Anterior cingulate cortex (tissue), 58 donors: ENCODE data around the gene ABHD14A.

Experiments
- DNase-seq, 58 donors: peaks; one replicate each; lab custom pipeline; 2025; lab: John Stamatoyannopoulos, UW

The ABHD14A gene

DNA sequence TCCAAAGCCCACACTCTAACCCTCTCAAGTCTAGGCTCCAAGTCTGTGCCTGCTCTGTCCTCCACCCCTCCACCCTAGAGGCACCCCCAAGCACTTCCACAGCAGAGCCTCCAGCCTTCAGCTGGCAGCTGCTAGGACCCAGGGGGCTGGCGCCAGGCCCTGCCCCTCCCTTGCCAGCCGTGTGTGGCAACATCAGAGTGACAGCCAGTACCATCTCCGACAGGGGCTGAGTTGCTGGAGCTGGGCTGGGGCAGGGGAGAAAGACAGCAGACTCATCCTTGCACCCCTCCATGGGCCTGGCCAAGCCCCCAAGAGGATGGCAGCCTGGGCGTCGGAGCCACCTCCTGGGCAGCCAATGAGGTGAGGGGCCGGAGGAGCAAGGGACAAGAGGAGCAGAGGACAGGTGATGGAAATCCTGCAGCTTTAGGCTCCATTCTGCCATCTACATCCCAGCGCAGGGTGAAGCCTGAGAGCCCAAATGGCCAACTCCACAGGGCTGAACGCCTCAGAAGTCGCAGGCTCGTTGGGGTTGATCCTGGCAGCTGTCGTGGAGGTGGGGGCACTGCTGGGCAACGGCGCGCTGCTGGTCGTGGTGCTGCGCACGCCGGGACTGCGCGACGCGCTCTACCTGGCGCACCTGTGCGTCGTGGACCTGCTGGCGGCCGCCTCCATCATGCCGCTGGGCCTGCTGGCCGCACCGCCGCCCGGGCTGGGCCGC is 19.5 kb upstream of the ABHD14A start, which contains the start of gene GPR62:
GPR62 (plus strand) TSS at position 207 of the 718 bp plus-strand sequence; CDS start at position 479, 272 bp downstream.
- peak in 53 of 58 donors; percentile 19 to 92 (median 71) for DNase-seq

DNA sequence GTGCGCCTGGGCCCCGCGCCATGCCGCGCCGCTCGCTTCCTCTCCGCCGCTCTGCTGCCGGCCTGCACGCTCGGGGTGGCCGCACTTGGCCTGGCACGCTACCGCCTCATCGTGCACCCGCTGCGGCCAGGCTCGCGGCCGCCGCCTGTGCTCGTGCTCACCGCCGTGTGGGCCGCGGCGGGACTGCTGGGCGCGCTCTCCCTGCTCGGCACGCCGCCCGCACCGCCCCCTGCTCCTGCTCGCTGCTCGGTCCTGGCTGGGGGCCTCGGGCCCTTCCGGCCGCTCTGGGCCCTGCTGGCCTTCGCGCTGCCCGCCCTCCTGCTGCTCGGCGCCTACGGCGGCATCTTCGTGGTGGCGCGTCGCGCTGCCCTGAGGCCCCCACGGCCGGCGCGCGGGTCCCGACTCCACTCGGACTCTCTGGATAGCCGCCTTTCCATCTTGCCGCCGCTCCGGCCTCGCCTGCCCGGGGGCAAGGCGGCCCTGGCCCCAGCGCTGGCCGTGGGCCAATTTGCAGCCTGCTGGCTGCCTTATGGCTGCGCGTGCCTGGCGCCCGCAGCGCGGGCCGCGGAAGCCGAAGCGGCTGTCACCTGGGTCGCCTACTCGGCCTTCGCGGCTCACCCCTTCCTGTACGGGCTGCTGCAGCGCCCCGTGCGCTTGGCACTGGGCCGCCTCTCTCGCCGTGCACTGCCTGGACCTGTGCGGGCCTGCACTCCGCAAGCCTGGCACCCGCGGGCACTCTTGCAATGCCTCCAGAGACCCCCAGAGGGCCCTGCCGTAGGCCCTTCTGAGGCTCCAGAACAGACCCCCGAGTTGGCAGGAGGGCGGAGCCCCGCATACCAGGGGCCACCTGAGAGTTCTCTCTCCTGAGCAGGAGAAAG is 18.7 kb upstream of the ABHD14A start:
- peak in 46 of 58 donors; percentile 15 to 81 (median 63) for DNase-seq

DNA sequence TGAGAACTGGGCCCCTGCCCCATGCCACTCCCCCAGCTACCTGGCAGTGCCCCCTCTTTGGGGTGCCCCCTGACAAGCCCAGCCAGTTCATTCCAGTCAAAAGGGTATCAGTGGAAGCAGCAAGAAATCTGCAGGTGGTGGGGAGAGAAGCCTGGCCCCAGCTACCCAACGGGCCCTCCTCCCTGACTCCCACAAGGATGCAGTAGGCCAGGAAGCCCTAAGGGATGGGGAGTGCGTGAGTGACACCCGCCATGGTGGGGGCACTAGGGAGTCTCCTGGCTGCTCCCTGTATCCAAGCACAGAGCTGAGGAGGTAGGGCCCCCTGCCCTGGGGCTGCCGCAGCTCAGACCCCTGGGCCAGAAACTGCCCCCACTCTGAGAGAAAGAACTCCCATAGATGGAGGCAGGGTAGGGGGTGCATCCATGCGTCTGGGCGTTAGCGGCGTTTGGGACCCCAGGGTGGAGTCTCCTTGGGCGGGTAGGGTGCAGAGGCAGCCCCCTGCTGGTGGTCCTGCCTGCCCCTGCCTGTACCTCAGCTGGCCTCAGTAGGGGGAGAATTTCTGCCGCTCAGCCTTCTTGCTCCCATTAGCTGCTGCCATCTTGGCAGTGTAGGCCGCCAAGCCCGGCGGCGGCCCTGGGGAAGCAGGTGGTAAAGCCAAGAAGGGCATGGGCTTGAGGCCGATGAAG is 17.2 kb upstream of the ABHD14A start:
- DNase-seq = no peak

DNA sequence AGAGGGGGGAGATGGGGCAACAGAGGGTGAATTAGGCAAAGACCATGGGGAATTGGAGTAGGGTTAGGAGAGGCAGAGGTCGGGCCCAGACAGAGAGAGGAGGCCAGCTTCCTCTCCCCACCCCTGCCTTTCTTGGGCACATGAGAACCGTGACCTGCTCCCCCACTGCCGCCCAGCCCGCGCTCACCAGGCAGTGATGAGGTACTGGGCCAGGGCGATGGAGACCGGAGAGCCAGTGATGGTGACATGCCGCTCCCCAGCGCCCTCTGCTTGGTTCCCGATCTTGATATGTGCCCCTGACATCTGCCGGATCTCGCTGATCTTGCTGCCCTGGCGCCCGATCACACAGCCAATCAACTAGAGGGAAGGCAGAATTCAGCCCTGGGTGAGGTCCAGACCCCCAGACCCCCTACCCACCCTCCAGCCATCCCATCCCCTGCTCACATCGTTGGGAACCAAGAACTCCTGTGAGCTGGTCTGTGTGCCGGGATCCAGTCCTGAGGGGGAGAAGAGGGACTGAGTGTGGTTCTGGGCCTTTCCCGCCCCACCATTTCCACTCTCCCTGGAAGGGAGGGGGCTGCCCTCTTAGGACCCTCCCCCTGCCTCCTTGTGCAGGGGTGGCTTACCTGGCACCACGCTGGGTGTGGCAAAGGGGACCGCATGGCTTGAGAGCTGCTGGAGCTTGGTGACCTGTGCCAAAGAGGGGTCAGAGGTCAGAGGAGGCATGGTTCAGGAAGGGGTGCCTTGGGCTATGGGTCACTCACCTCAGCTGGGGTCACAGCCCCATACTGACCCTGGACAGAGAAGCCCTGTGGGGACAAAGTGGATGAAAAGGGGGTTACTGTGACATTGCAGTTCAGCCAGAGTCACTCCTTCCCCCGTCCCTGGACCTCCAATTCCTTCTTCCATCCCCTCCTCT is 16.0 kb upstream of the ABHD14A start:
- no peak for DNase-seq

DNA sequence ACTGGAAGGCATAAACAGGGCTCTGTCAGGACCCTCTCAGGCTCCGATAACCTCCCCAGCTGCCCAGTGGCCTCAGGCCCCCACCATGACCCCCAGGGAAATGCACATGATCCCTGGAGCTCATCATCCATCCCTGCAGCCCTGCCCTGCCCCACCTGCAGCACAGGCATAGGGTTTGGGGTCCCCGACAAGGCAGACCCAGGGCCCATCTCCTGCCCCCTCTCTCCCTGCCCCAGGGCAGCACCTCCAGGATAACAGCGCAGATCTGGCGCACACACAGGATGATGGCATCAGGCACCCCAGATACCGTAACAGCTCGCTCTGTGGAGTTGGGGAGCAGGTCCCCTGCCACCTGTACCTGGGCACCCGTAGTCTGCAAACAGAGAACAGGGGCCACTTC is 15.2 kb upstream of the ABHD14A start:
- DNase-seq = no peak

DNA sequence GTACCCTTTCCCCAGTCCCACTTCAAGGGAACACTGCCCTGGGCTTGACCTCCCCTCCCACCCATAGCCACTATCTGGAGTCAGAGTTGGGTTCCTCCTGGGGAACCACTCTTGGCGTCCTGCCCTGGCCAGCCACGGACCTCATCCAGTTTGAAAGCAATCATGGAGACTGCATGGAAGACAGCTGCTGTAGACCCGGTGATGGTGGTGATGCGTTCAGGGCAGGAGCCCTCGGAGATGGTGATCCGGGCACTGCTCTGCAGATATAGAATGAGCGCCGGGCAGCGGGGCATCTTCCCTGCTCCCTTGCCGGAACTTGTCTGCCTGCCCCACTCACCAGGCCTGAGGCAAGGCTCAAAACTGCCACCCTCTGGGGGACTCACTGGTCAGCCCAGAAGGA is 14.5 kb upstream of the ABHD14A start:
- no peak for DNase-seq

DNA sequence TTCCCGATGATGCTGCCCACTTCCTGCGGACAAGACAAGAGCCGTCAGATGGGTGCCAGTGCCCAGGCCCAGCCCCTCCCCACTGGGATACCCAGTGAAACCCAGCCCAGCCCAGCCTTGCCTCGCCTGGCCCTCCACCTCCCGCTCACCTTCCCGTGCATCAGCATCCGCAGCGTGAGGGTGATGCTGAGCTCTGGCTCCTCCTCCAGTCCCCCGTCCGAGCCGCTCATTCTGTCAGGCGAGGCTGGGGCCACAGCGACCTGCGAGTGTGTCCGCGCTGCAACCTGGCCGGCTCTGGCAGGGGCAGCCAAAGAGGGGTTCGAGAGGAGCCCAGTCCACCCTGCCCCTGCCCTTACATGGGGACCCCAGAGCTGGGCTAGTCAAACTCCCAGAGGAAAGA is 13.9 kb upstream of the ABHD14A start:
- no peak for DNase-seq

DNA sequence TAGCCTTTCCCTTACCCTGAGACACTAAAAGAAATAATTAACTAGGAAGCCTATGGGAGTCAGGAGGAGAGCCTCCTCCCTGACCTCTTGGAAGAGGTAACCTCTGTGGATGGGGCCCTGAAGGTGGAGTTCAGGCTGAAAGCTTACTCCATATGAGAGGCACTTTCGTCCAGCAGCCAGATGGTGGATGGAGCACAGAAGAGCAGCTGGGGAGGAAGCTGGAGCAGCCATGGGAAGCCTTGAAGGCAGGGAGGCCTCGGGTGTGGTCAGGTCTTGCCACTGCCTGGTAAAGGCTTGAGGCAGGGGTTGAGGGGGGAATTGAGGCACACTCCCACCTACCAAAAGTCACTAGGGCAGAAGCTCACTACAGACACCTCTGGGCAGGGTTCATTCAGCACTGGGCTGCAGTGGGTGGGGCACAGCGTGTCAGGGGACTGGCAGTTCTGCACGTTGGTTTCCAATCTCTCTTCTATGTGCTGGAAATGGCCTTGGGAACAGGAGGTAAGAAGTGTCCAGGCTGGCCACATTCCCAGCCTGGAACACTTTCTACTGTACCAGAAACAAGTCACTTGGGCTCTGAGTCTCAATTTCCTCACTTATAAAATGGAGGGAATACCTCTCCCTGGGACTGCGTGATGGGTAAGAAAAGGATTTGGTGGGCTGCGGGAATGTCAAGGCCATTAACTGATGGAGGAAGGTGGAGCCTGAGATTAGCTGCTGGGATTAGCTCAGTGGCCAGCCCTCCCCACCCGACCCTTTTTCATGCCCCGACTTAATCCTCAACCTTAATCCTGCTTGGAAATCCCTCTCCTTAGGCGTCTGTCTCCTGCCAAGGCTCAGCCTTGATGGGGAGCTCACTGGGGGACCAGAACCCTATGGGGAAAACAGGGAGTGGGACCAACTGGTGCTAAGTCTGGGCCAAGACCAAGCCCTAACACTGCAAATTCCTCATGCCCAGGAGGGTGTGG is 13.0 kb upstream of the ABHD14A start:
- DNase-seq = no peak

DNA sequence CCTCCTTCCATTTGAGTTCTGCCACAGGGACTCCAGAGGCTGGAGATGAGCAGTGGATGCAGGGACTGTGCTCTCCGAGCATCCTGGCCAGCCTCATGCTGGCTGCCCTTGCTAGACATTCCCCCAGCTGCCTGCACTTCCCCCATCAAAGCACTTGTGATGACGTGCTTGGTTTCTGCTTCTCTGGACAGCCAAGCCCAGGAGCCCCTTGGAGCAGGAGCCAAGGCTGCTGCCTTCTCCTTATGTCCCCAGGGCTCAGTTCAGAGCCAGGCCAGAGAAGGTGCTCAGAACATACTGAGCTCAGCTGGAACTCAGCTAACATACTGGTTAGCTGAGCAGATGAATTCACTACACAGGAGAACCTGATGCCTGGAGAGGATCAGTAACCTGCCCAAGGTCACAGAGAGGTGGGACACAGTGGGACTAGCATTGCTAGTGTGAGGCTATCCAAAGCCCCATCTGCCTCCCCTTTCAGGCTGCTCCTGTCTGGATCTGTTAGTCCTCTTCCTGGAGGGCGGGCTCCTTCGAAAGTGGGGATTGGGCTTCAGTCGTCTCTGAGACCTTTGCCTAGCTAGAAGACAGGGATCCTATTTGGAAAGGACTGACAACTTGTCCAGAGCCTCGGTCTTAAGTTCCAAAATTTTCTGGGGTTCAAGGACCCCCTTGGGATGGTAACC is 11.9 kb upstream of the ABHD14A start:
- DNase-seq = peak in 12 of 58 donors; percentile 6 to 47 (median 25)

DNA sequence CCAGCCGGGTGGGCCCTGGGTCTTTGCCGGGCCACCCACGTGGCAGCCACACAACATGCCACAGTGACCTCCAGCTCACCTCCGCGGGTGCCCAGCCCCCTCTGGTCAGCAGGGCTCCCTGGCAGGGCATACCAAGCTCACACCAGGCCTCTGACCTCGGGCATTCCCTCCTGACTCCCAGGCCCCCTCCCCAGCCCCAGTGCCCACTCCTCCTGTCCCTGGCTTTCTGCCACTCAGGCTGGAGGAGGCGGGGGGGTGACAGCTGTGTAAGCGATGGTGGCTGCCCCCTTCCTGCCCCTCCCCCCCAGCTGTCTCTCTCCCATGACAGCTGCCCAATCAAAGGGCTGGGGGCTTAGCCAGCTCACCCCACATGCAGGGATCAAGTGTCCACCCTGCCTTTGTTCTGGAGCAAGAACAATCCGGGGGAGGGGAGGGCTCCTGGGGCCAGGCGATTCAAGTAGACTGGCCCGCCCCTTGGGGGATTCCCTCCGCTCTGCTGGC is 10.9 kb upstream of the ABHD14A start:
- DNase-seq = peak in 32 of 58 donors; percentile 15 to 81 (median 38)

DNA sequence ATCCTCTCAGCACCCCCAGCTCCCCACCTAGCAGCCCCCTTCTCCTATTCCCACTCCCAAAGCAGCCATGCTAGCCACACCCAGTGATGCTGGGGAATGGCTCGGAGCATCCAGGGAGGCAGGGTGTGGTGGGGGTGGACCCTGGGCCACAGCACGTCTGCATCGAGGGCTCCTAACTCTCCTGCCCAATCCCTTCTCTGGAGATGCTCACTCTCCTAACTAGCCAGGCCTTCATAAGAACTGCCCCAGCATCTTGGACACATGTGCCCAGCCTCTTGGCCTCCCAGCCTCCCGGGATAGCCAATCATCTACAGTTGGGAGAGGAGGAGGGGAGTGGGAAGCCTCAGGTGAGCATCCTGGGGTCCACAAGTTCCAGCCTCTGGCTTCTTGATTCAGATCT is 10.3 kb upstream of the ABHD14A start:
- DNase-seq = no peak

DNA sequence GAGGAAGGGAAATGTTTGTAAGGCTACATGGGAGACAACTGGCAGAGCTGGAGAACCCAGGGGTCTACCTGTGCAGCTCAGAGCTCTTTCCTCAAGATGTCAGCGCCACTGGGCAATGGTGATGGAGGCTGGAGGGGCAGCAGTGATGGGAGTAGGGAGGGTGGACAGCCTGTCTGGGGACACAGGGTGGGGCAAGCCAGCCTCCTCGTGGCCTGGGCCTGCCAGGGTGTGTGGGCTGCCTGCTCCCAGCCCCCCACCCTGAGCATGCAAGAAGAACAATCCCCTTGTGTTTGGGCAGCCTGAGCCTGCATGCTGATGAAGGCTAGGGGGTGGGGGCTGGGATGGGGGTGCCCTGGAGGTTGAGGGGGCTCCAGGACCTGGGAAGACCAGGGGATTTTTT is 8.8 kb upstream of the ABHD14A start:
- peak in 51 of 58 donors; percentile 8 to 89 (median 63) for DNase-seq

DNA sequence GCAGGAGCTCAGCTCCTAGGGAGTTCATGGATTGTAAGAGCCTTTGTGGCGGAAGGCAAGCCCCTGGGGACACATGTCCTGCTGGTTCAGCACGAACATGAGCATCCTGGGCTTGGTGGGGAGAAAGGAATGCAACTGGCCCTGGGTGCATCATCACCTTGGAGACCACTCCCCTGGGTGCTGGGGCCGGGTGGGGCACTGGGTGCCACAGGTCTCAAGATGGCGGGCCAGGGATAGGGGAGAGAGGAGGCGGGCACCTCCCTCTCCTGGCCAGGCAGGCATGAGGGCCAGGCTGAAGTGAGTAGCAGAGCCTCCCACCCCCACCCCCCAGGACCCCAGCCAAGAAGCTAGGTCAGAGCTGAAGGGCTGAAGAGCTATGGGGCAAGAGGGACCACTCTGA is 8.4 kb upstream of the ABHD14A start:
- DNase-seq = peak in 10 of 58 donors; percentile 28 to 74 (median 46)

DNA sequence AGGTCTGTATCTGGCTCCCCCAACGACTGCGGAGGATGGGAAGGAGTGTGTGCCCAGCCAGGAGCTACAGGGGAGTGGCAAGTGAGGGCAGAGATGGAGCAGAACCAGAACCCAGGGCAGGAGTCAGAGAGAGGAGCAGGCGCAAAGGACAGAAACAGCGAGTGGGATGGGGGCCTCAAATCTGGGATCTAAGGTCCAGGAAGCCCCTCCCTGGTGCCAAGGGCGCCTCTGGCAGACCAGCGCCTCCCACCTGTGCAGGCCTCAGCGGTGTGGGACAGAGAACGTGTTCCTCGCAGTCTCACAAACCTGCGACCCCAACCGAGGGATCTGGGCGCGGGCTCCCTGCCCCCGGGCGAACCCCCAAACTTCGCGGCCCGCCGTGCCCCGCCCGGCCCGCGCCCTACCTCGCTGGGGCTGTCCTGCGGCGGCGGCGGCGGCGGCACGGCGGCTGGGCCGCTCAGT is 7.9 kb upstream of the ABHD14A start:
- DNase-seq = peak in 4 of 58 donors; percentile 39 to 64 (median 56)

DNA sequence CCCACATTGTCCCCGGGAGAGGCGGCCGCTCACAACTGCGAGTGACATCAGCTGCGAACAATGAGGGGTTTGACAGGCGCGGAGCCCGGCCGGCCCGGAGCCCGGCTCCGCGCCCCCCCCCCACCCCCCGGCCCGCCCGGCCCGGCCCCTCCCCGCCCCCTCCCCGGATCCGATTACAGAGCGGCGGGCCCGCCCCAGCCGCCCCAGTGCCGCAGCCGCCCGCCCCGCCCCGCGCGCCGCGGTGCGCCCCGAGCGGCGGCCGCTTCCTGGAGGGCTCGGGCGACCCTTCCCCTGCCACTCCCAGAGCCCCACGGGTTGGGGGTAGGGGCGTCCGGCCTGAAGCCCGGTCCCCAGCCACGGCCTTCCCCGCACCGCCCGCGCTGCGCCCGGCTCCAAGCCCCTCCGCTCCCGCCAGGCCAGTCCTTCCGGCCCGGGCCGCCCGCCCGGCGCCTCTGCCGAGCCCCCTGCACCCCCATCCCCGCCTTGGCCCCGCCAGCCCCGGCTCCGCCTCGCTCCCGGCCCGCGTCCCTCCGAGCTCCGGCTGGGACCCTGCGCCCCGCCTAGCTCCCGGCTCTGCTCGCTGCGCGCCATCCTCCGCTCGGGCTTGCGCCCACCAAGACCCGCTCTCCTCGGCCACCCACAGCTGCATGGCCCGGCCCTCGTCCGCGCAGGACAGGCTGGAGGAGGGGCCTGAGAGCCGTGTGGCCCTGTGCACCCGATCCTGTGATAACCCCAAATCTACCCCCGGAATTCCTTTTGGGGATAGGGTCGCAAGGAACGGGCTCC is 7.3 kb upstream of the ABHD14A start, which contains the start of gene PCBP4:
PCBP4 (minus strand) TSS at position 71 of the 786 bp plus-strand sequence. CDS start 6,214 bp downstream, outside the sequence.
- DNase-seq = peak in 54 of 58 donors; percentile 30 to 90 (median 76)

DNA sequence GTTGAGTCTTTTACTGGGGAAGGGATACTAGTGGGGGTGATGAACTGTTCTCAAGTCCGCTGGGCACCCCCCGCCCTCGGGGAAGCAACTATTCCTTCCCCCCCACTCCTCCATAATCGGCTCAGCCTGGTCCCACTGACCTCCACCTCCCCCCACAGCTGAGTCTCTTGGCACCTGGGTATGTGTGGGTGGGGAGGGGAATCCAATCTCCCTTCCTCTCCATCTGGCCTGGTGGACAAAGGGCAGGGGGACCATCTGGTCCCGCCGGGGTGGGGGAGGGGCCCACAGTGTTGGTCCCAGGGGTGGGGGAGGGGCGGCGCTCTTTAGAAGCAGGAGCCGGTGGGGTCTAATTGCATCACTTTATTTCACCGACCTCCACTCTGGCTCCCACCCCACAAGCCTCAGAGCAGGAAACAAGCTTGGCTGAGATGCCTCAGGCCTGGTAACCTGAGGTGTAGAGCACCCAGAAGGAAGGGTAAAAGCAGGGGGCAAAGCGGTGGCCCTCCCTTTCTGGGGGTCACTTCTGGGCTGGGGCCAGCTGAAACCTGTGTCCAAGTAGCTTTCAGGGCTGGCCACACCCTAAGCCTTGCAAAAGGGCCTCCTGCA is 6.6 kb upstream of the ABHD14A start:
- peak in 9 of 58 donors; percentile 16 to 44 (median 32) for DNase-seq
